Thymus (tissue), 11 donors: ENCODE measurements around the gene SLC6A5. TPM values are rescaled to one million over a fixed set of nuclear protein-coding genes. Genes with fewer than 3 reads are reported as not detected.

Experiments used
- DNase-seq, 9 donors: peaks; one replicate each; pipeline ENCODE4 v3.0.0-alpha.2; 2013; ENCODE audit warnings: low spot score in 9 of 9, low read depth in 6 of 9, missing footprints in 1 of 9
- H3K27ac ChIP-seq, 2 donors: one replicate each; pipeline ENCODE4 v1.5.1; 2013; ENCODE audit warnings: control low read depth in 1 of 2, low read depth in 1 of 2, low read length in 1 of 2, mild to moderate bottlenecking in 1 of 2, moderate library complexity in 1 of 2
- H3K27me3 ChIP-seq, 2 donors: one replicate each; pipeline ENCODE4 v1.5.1; 2013; ENCODE audit warnings: low read length in 1 of 2; ENCODE audit not compliant: control insufficient read depth in 2 of 2, insufficient read depth in 1 of 2
- H3K36me3 ChIP-seq, 2 donors: one replicate each; pipeline ENCODE4 v1.5.1; 2013; ENCODE audit warnings: low read length in 1 of 2, mild to moderate bottlenecking in 1 of 2, moderate library complexity in 1 of 2; ENCODE audit not compliant: control insufficient read depth in 2 of 2, insufficient read depth in 2 of 2
- H3K4me1 ChIP-seq, 2 donors: one replicate each; pipeline ENCODE4 v1.5.1; 2013; ENCODE audit warnings: low read length in 2 of 2; ENCODE audit not compliant: control insufficient read depth in 2 of 2, insufficient read depth in 2 of 2
- H3K4me3 ChIP-seq, 2 donors: one replicate each; pipeline ENCODE4 v1.5.1; 2013; ENCODE audit warnings: low read length in 2 of 2, control low read depth in 1 of 2, mild to moderate bottlenecking in 1 of 2
- H3K9me3 ChIP-seq, 2 donors: one replicate each; pipeline ENCODE4 v1.5.1; 2013; ENCODE audit warnings: low read length in 1 of 2, mild to moderate bottlenecking in 1 of 2; ENCODE audit not compliant: control insufficient read depth in 2 of 2, insufficient read depth in 1 of 2
- WGBS: extraction: QIAGEN DNeasy Blood & Tissue Kit; methylation state at CpG from one replicate; pipeline ENCODE4 v1.1.7; 2013; 5-methylcytosine and 5-hydroxymethylcytosine counted together
- polyA plus RNA-seq: library from polyadenylated mRNA; stranded (reverse); fragments of 200-250 nt; gene quantifications from one replicate; pipeline ENCODE4 v1.2.3, GENCODE V29; 2013
- total RNA-seq: library from RNA; stranded (reverse); fragments of 120-200 nt; gene quantifications from one replicate; pipeline ENCODE4 v1.2.4, GENCODE V29; 2013
- donor health status: healthy.

Gene SLC6A5
- total and polyA plus RNA-seq, 2 donors: 0.05 TPM

GRCh38 chr11:20668844-20669819 is 69.7 kb downstream of the SLC6A5 start, which contains the start of gene NELL1:
Gene NELL1, plus strand, starts transcription at chr11:20669586.
- Histone ChIP-seq H3K36me3 (no peaks in the 10 kb centered on the region), H3K4me1 (peaks cover 0 to 3% of the 10 kb centered on the region in 2 donors), H3K27ac (no peak within 1 kb of the TSS), H3K27me3 (peaks cover 50 to 59% of the 10 kb centered on the region in 2 donors), H3K9me3 (no peaks in the 10 kb centered on the region), H3K4me3 (peak within 1 kb of the TSS in 1 of 2 donors; percentile 6)
- no peak for DNase-seq
- 2% methylated on average over 93 of the region's 93 CpGs for WGBS

DNA sequence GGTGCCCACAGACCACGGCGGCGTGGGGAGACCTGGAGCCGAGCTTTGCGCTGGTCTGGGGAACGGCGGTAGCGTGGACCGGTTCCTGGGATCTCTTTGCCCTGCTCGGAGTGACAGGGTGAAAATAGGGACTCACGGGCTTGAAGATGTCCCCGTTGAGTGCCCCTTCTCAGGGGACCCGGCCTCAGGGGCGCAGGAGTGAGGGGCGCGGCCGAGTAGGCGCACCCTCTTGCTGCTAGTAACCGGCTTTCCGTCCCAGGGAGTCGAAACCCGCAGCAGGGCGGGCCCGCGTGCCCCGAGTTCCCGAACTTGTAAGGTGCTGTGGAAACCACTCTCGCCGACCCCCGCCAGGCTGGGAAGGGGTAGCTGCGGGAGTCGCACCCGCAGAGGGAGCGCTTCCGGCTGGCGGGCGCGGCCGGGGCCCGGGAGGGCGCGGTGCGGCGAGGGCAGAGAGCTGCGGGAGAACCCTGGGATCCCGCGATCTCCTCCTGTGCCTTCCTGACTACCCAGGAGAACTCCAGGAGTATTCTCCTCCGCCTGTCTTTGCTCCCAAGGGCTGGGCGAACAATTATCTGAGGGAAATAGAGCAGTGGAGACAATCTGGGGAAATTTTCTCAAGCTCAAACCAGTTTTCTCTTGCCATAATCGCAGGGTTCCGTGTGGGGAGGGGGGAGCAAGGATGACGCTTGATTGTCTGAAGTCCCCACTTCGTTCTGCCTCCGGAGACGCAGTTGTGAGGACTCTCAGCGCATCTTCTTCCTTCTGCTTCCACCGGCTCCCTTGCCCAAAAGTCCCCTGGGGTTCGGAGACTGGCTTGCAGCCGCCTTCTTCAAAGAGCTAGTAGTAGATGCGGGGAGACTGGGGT is 70.6 kb downstream of the SLC6A5 start:
- H3K4me3 ChIP-seq: peak overlapping the region in 1 of 2 donors; percentile 6
- no peaks in the 10 kb centered on the region for H3K9me3 ChIP-seq
- H3K36me3 ChIP-seq: no peaks in the 10 kb centered on the region
- H3K27ac ChIP-seq: no peak overlapping the region
- WGBS: 2% methylated on average over 60 of the region's 60 CpGs
- peaks cover 50 to 59% of the 10 kb centered on the region in 2 donors for H3K27me3 ChIP-seq
- peaks cover 0 to 3% of the 10 kb centered on the region in 2 donors for H3K4me1 ChIP-seq
- no peak for DNase-seq

GRCh38 chr11:20670932-20671403 is 71.6 kb downstream of the SLC6A5 start:
- no peak for DNase-seq
- Histone ChIP-seq H3K27me3 (peaks cover 50 to 59% of the 10 kb centered on the region in 2 donors), H3K27ac (no peak overlapping the region), H3K4me3 (no peak overlapping the region), H3K4me1 (peaks cover 0 to 3% of the 10 kb centered on the region in 2 donors), H3K36me3 (no peaks in the 10 kb centered on the region), H3K9me3 (no peaks in the 10 kb centered on the region)
- 9% methylated on average over 21 of the region's 21 CpGs for WGBS

GRCh38 chr11:20671856-20672546 is 72.6 kb downstream of the SLC6A5 start:
- H3K4me1 ChIP-seq: peaks cover 0 to 3% of the 10 kb centered on the region in 2 donors
- DNase-seq: no peak
- peaks cover 50 to 56% of the 10 kb centered on the region in 2 donors for H3K27me3 ChIP-seq
- H3K9me3 ChIP-seq: no peaks in the 10 kb centered on the region
- H3K4me3 ChIP-seq: no peak overlapping the region
- H3K36me3 ChIP-seq: no peaks in the 10 kb centered on the region
- WGBS: 43% methylated on average over 6 of the region's 6 CpGs
- no peak overlapping the region for H3K27ac ChIP-seq

GRCh38 chr11:20672575-20672974 is 73.2 kb downstream of the SLC6A5 start:
- Histone ChIP-seq H3K27ac (no peak overlapping the region), H3K9me3 (no peaks in the 10 kb centered on the region), H3K4me1 (peaks cover 0 to 3% of the 10 kb centered on the region in 2 donors), H3K27me3 (peaks cover 47 to 51% of the 10 kb centered on the region in 2 donors), H3K36me3 (no peaks in the 10 kb centered on the region), H3K4me3 (no peak overlapping the region)
- 40% methylated on average over 2 of the region's 2 CpGs for WGBS
- no peak for DNase-seq

DNA sequence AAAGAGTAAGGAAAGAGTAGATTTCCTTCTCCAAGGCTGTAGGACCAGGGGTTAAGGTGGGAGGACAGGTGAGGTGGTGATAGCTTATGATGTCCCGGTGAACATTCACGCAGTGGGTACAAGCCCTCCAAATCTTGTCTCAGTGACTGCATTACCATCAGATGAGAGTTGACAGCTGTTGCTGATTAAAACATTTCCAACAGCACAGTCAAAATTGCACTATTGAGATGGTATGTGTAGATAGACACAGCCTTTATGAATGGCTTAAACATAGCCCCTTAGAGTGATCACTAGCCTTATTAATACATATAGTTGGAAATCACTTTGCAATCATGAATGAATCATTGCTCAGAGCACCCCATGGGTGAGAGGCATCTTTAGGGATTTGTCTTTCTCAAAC is 77.2 kb downstream of the SLC6A5 start:
- Histone ChIP-seq H3K9me3 (no peaks in the 10 kb centered on the region), H3K4me1 (no peaks in the 10 kb centered on the region), H3K36me3 (no peaks in the 10 kb centered on the region), H3K27ac (no peak overlapping the region), H3K27me3 (peaks cover 6 to 11% of the 10 kb centered on the region in 2 donors), H3K4me3 (no peak overlapping the region)
- WGBS: 92% methylated on average over 2 of the region's 2 CpGs
- no peak for DNase-seq

DNA sequence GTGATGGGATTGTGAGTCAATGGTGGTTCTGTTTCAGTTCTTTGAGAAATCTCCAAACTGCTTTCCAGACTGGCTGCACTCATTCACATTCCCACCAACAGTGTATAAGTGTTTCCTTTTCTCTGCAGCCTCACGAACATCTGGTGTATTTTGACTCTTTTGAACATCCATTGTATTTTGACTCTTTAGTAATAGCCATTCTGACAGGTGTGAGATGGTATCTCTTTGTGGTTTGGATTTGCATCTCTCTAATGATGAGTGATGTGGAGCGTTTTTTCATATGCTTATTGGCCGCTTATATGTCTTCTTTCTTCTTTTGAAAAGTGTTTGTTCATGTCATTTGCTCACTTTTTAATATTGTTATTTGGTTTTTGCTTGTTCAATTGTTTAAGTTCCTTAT is 89.4 kb downstream of the SLC6A5 start:
- 54% methylated on average over 3 of the region's 3 CpGs for WGBS
- Histone ChIP-seq H3K36me3 (no peaks in the 10 kb centered on the region), H3K4me1 (no peaks in the 10 kb centered on the region), H3K9me3 (no peaks in the 10 kb centered on the region), H3K27me3 (no peaks in the 10 kb centered on the region), H3K4me3 (no peak overlapping the region), H3K27ac (no peak overlapping the region)
- DNase-seq: no peak

GRCh38 chr11:20707876-20708275 is 108.5 kb downstream of the SLC6A5 start:
- DNase-seq: no peak
- Histone ChIP-seq H3K36me3 (no peaks in the 10 kb centered on the region), H3K27me3 (no peaks in the 10 kb centered on the region), H3K4me1 (no peaks in the 10 kb centered on the region), H3K27ac (no peak overlapping the region), H3K9me3 (no peaks in the 10 kb centered on the region), H3K4me3 (no peak overlapping the region)
- 86% methylated on average over 6 of the region's 6 CpGs for WGBS
